ENCODE data around the gene FTO. TPM values are rescaled to one million over a fixed set of nuclear protein-coding genes. Genes with fewer than 3 reads are reported as not detected.
A peak's percentile ranks its signal among the peaks of the same experiment; 100 is the strongest.

Gene FTO
- total and polyA plus RNA-seq, 2 of the 13 experiments (the other 11 are each of a cell fraction or from before 2014, with no cell fraction given) = 41.6 to 55.8 TPM

DNA sequence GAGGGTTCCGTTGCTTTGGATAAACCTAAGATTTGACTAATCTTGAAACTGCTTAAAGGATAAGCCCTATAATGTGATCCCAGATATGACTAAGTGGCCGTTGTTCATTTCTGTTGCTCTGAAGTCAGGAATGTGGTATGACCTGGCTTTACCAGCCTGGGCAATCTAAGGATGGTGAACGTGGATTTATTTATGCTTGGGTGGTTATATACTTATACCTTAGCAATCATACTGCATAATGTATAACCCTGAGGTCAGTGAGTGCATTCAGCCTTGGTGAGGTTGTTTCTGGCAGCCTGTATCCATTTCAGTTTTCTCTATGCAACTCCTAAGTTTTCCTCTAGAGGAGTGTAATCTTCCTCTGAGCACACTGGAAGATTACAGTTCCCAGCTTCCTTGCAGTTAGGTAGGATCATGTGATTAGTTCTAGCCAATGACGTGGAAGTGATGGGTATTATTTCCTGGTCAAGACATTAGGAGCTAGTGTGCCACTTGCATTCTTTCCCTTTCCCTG, 41.9 kb downstream of the FTO start:
- POLR2A ChIA-PET = interaction anchor here (1.1 to 1.4 kb wide), 3 partner anchors 9 to 154 kb away, joined by 3 to 6 read pairs (median 3); no protein-coding TSS in a partner anchor
- no peak overlapping the region for H3K27ac ChIP-seq (ENCODE audit: extremely low read length, insufficient read depth, low read length)

More for the DNA sequence above, 41.9 kb downstream of the FTO start:
- peak; percentile 32; the same call in 1 of the 3 replicates for ATAC-seq
- Histone ChIP-seq H3K79me2 (ENCODE audit: insufficient read depth, low read length) (peaks cover 31% of the 10 kb centered on the region), H3K36me3 (replicated peaks in 1 of 2; ENCODE audit: control insufficient read depth in 1 of 2, insufficient read depth in 2 of 2, low read length in 2 of 2) (no peaks in the 10 kb centered on the region), H3K27me3 (ENCODE audit: control insufficient read depth in 1 of 2, insufficient read depth in 2 of 2, low read length in 2 of 2) (no peaks in the 10 kb centered on the region), H3K9me3 (ENCODE audit: low read length) (peaks cover 4% of the 10 kb centered on the region; the same call in 1 of the 2 replicates), H3K9ac (ENCODE audit: insufficient read depth, low read depth, low read length) (no peak overlapping the region), H3K4me2 (ENCODE audit: low read depth, low read length) (no peak overlapping the region), H3K4me1 (ENCODE audit: insufficient read depth, low read length) (peaks cover 37% of the 10 kb centered on the region), H4K20me1 (ENCODE audit: insufficient read depth, low read length) (no peaks in the 10 kb centered on the region), H3K4me3 (replicated peaks in 1 of 3; ENCODE audit: insufficient read depth in 1 of 3, low read depth in 2 of 3, low read length in 3 of 3) (no peak overlapping the region), H2AFZ (ENCODE audit: low read length) (no peak overlapping the region)
- intact Hi-C loops (cut with micrococcal nuclease; ENCODE audit: unreplicated experiment) = loop anchor here (2.0 kb wide), 1 partner anchor 17 kb away; no protein-coding TSS in a partner anchor
- no peak for DNase-seq (ENCODE audit: low spot score)
- 92% methylated on average over 4 of the region's 4 CpGs for WGBS (ENCODE audit: low lambda C conversion rate)
- in situ Hi-C loops (cut with HindIII; ENCODE audit: extremely low pct_ligation_motif_present, low pct_unique_long_range_greater_than_20kb) = no loop called here
- TF ChIP-seq, protein P1, sequence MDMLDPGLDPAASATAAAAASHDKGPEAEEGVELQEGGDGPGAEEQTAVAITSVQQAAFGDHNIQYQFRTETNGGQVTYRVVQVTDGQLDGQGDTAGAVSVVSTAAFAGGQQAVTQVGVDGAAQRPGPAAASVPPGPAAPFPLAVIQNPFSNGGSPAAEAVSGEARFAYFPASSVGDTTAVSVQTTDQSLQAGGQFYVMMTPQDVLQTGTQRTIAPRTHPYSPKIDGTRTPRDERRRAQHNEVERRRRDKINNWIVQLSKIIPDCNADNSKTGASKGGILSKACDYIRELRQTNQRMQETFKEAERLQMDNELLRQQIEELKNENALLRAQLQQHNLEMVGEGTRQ (IDR thresholded peaks at IDR 0.05; ENCODE audit: low read depth, low read length) = peak; percentile 19; the same call in 1 of the 2 replicates
- TF ChIP-seq, protein P1 (CRISPR knock-in tag; IDR thresholded peaks at IDR 0.05; ENCODE audit: borderline replicate concordance) = no peak
- TF ChIP-seq ISX (CRISPR knock-in tag; conservative IDR thresholded peaks at IDR 0.05) = no peak
- peak; percentile 70 for TF ChIP-seq NFYC (CRISPR knock-in tag; IDR thresholded peaks at IDR 0.05)
- peak; percentile 75 for TF ChIP-seq NFYB (CRISPR knock-in tag; IDR thresholded peaks at IDR 0.05)
- TF ChIP-seq, protein P2, sequence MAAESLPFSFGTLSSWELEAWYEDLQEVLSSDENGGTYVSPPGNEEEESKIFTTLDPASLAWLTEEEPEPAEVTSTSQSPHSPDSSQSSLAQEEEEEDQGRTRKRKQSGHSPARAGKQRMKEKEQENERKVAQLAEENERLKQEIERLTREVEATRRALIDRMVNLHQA (CRISPR knock-in tag; IDR thresholded peaks at IDR 0.05) = no peak
- no peak for TF ChIP-seq SOX13 (IDR thresholded peaks at IDR 0.05)
- no peak for TF ChIP-seq SOX13 (CRISPR knock-in tag; conservative IDR thresholded peaks at IDR 0.05 in 1 of 2, IDR thresholded peaks at IDR 0.05 in 1 of 2)
- TF ChIP-seq, protein P3, sequence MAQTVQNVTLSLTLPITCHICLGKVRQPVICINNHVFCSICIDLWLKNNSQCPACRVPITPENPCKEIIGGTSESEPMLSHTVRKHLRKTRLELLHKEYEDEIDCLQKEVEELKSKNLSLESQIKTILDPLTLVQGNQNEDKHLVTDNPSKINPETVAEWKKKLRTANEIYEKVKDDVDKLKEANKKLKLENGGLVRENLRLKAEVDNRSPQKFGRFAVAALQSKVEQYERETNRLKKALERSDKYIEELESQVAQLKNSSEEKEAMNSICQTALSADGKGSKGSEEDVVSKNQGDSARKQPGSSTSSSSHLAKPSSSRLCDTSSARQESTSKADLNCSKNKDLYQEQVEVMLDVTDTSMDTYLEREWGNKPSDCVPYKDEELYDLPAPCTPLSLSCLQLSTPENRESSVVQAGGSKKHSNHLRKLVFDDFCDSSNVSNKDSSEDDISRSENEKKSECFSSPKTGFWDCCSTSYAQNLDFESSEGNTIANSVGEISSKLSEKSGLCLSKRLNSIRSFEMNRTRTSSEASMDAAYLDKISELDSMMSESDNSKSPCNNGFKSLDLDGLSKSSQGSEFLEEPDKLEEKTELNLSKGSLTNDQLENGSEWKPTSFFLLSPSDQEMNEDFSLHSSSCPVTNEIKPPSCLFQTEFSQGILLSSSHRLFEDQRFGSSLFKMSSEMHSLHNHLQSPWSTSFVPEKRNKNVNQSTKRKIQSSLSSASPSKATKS (CRISPR knock-in tag; IDR thresholded peaks at IDR 0.05) = no peak
- TF ChIP-seq PRPF4 (IDR thresholded peaks at IDR 0.05; ENCODE audit: low read depth, low read length, poor library complexity, severe bottlenecking) = no peak
- TF ChIP-seq ZNF33B (CRISPR knock-in tag; IDR thresholded peaks at IDR 0.05) = no peak
- 0 out of 2 replicates have a peak, but pooled peaks have one; percentile 19 for TF ChIP-seq POGZ (CRISPR knock-in tag; IDR thresholded peaks at IDR 0.05)
- CTCF ChIA-PET (ENCODE audit: low intra/inter-chr PET ratio, low total read pairs) = no interaction called here
- no peak for FAIRE-seq
- BruUV-seq (replicated peaks) = no TSS peak
